Endothelial cell (in vitro differentiated cells): ENCODE data around the gene MADCAM1. TPM values are rescaled to one million over a fixed set of nuclear protein-coding genes. Genes with fewer than 3 reads are reported as not detected.

Experiments
- DNase-seq: peaks from one replicate; pipeline ENCODE4 v3.0.0; 2021; ENCODE audit warnings: low spot score
- H3K27ac Mint-ChIP-seq: one replicate; pipeline ENCODE4 v1.8.0; 2021; ENCODE audit warnings: mixed read lengths, inconsistent platforms; ENCODE audit not compliant: unreplicated experiment
- H3K27me3 Mint-ChIP-seq: one replicate; pipeline ENCODE4 v1.8.0; 2021; ENCODE audit warnings: mild to moderate bottlenecking, moderate library complexity, mixed read lengths, inconsistent platforms; ENCODE audit not compliant: unreplicated experiment
- H3K36me3 Mint-ChIP-seq: one replicate; pipeline ENCODE4 v1.8.0; 2021; ENCODE audit warnings: mild to moderate bottlenecking, low read depth, mixed read lengths, inconsistent platforms; ENCODE audit not compliant: unreplicated experiment
- H3K4me1 Mint-ChIP-seq: one replicate; pipeline ENCODE4 v1.8.0; 2021; ENCODE audit warnings: mild to moderate bottlenecking, mixed read lengths, inconsistent platforms; ENCODE audit not compliant: unreplicated experiment
- H3K4me3 Mint-ChIP-seq: one replicate; pipeline ENCODE4 v1.8.0; 2021; ENCODE audit warnings: mild to moderate bottlenecking, mixed read lengths, inconsistent platforms; ENCODE audit not compliant: unreplicated experiment
- H3K9me3 Mint-ChIP-seq: one replicate; pipeline ENCODE4 v1.8.0; 2021; ENCODE audit warnings: mixed read lengths, inconsistent platforms; ENCODE audit not compliant: unreplicated experiment
- CTCF ChIP-seq: fragments of 200-600 bp; sonication (generic); IDR thresholded peaks from one replicate; pipeline ENCODE4 v1.5.0; 2021; ENCODE audit warnings: antibody characterized with exemption; ENCODE audit not compliant: unreplicated experiment
- total RNA-seq: library from RNA; stranded (reverse); fragmentation: NEBNext Ultra II Directional; extraction: Animal tissue kit (Norgen Biotek cat#: 25700); gene quantifications from one replicate; pipeline ENCODE4 v1.2.1, GENCODE V29; 2021; ENCODE audit not compliant: unreplicated experiment

The MADCAM1 gene
- total RNA-seq, 1 donor from 2014 or later, result 6.5 TPM

- H3K9me3 Mint-ChIP-seq, result no peaks in the 10 kb centered on the region
- peaks cover 5% of the 10 kb centered on the region for H3K36me3 Mint-ChIP-seq
- no peak overlapping the region for H3K27ac Mint-ChIP-seq
- TF ChIP-seq CTCF, result no peak
- H3K27me3 Mint-ChIP-seq, result peaks cover 6% of the 10 kb centered on the region
- H3K4me3 Mint-ChIP-seq, result no peak overlapping the region
- H3K4me1 Mint-ChIP-seq, result peaks cover 5% of the 10 kb centered on the region
- no peak for DNase-seq
Measured at GRCh38 chr19:536031-536880, 40.0 kb downstream of the MADCAM1 start.

- no peak for DNase-seq
- peaks cover 5% of the 10 kb centered on the region for H3K4me1 Mint-ChIP-seq
- H3K27ac Mint-ChIP-seq, result no peak overlapping the region
- no peaks in the 10 kb centered on the region for H3K9me3 Mint-ChIP-seq
- H3K36me3 Mint-ChIP-seq, result peaks cover 5% of the 10 kb centered on the region
- no peak for TF ChIP-seq CTCF
- no peak overlapping the region for H3K4me3 Mint-ChIP-seq
- H3K27me3 Mint-ChIP-seq, result peaks cover 9% of the 10 kb centered on the region
Measured at GRCh38 chr19:536881-537404, 40.7 kb downstream of the MADCAM1 start.

GRCh38 chr19:538641-539428 is 42.5 kb downstream of the MADCAM1 start:
- H3K4me1 Mint-ChIP-seq, result no peaks in the 10 kb centered on the region
- no peak for TF ChIP-seq CTCF

GRCh38 chr19:539429-540030 is 43.2 kb downstream of the MADCAM1 start:
- Mint-ChIP-seq H3K36me3 (peaks cover 5% of the 10 kb centered on the region), H3K4me3 (no peak overlapping the region), H3K27ac (no peak overlapping the region), H3K27me3 (peaks cover 7% of the 10 kb centered on the region), H3K4me1 (no peaks in the 10 kb centered on the region), H3K9me3 (no peaks in the 10 kb centered on the region)
- DNase-seq, result no peak
- no peak for TF ChIP-seq CTCF

More at GRCh38 chr19:538641-539428, 42.5 kb downstream of the MADCAM1 start:
- H3K27ac Mint-ChIP-seq, result no peak overlapping the region
- peaks cover 7% of the 10 kb centered on the region for H3K27me3 Mint-ChIP-seq
- no peak overlapping the region for H3K4me3 Mint-ChIP-seq
- H3K36me3 Mint-ChIP-seq, result peaks cover 5% of the 10 kb centered on the region
- no peaks in the 10 kb centered on the region for H3K9me3 Mint-ChIP-seq
- DNase-seq, result no peak
